Spinal cord (tissue), 10 donors: ENCODE measurements around the gene HAS3. TPM values are rescaled to one million over a fixed set of nuclear protein-coding genes. Genes with fewer than 3 reads are reported as not detected.

ENCODE experiments used
- DNase-seq, 6 donors: peaks; one replicate each; pipeline versions ENCODE4 v3.0.0 to v3.0.0-alpha.2; 2013 to 2015; ENCODE audit warnings: low spot score in 6 of 6, low read depth in 4 of 6
- H3K27ac ChIP-seq: one replicate; pipeline ENCODE4 v1.5.1; 2013; ENCODE audit warnings: low read depth, low read length, control low read depth
- H3K27me3 ChIP-seq: one replicate; pipeline ENCODE4 v1.6.1; 2013; ENCODE audit warnings: low read length; ENCODE audit not compliant: control insufficient read depth, insufficient read depth
- H3K36me3 ChIP-seq: one replicate; pipeline ENCODE4 v1.6.1; 2013; ENCODE audit warnings: low read length; ENCODE audit not compliant: control insufficient read depth, insufficient read depth
- H3K4me1 ChIP-seq: one replicate; pipeline ENCODE4 v1.6.1; 2013; ENCODE audit warnings: low read length; ENCODE audit not compliant: control insufficient read depth, insufficient read depth
- H3K4me3 ChIP-seq: one replicate; pipeline ENCODE4 v1.5.1; 2013; ENCODE audit warnings: low read depth, low read length, control low read depth
- H3K9me3 ChIP-seq: one replicate; pipeline ENCODE4 v1.6.1; 2013; ENCODE audit warnings: low read length; ENCODE audit not compliant: control insufficient read depth, insufficient read depth
- WGBS: methylation state at CpG from one replicate; pipeline ENCODE4 v1.1.5; 2013; ENCODE audit warnings: missing lambda C conversion rate; ENCODE audit not compliant: insufficient coverage; 5-methylcytosine and 5-hydroxymethylcytosine counted together
- polyA plus RNA-seq, 2 donors: library from polyadenylated mRNA; unstranded; fragments of 120-200 nt; gene quantifications; one replicate each; pipeline ENCODE4 v1.2.1, GENCODE V29; 2013; ENCODE audit not compliant: insufficient read length in 2 of 2
- total RNA-seq, 2 donors: library from RNA; depleted of rRNA in 1 of 2; stranded (reverse); fragments of 120-200 nt in 1 of 2; fragments of >200 nt in 1 of 2; gene quantifications; one replicate each; pipeline versions ENCODE4 v1.2.3 to v1.2.4, GENCODE V29; 2013 to 2014
- donor health status: healthy.

Gene HAS3
- total and polyA plus RNA-seq, 4 donors, result 1.4 to 6.6 (median 3.7) TPM

DNA sequence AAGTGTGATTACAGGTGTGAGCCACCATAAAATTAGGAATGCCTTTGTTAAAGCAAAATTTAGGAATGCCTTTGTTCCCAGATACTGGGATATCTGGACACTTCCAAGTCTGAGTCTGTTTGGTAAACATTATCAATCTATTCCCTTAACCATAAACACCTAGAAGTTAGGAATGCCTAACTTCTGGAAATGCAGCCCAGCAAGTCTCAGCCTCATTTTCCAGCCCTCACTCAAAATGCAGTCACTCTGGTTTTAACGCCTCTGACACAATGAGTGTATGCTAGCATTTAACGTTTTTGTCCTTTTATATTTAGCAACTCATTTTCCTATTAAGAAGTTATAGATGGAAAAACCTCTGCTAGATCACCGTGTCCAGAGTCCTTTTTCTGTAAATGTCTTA lies 34.4 kb upstream of the HAS3 start:
- H3K36me3 ChIP-seq, result no peaks in the 10 kb centered on the region
- no peaks in the 10 kb centered on the region for H3K27me3 ChIP-seq
- no CpG with 5 or more reads among the region's 3 CpGs for WGBS

DNA sequence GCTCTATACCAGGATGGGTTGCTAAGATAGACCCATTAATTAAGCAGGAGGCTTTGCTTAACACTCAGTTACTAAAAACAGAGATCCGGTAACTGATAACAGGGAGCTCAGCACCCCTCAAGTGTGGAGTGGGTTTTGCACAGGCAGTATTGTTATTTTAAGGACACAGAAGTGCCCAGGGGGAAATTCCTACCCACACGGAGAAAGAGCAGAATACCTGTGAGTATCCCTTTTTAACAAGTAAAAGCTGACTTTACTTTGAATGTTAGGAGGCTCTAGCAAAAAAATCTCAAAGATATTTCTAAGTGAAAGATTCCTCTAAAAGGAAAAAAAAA lies 32.8 kb upstream of the HAS3 start:
- no peak for DNase-seq
- Histone ChIP-seq H3K4me3 (no peak overlapping the region), H3K27me3 (no peaks in the 10 kb centered on the region), H3K4me1 (peaks cover 4% of the 10 kb centered on the region), H3K9me3 (no peaks in the 10 kb centered on the region), H3K36me3 (no peaks in the 10 kb centered on the region), H3K27ac (no peak overlapping the region)
- WGBS, result 83% methylated on average over 1 of the region's 2 CpGs

More for the DNA sequence above, 34.4 kb upstream of the HAS3 start:
- Histone ChIP-seq H3K27ac (no peak overlapping the region), H3K9me3 (no peaks in the 10 kb centered on the region), H3K4me3 (no peak overlapping the region), H3K4me1 (peaks cover 4% of the 10 kb centered on the region)
- no peak for DNase-seq

DNA sequence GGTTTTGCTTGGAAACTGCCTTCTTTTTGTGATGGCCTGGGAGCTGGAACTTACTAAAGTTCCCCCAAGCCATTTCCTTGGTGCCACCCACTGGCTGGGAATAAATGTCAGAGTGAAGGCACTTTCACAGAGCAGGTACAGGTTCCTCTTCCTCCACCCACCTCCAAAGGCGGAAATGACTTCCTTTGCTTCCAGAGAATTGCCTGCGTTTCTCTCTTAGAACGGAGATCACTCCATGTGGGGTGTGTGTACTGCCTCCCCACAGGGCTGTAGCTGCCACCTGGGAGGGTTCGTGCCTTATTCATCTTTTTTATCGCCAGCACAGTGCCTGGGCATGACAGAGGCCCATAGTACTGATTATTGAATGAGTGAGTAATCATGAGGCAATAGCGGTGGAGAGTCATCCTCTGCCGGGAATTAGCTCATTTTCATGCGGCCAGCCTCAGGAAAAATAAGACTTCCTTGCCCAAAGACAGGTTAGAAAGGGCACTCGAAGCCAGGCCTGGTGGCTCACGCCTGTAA lies 32.2 kb upstream of the HAS3 start:
- Histone ChIP-seq H3K4me1 (peaks cover 4% of the 10 kb centered on the region), H3K27me3 (no peaks in the 10 kb centered on the region), H3K27ac (no peak overlapping the region), H3K4me3 (no peak overlapping the region), H3K9me3 (no peaks in the 10 kb centered on the region), H3K36me3 (no peaks in the 10 kb centered on the region)
- 72% methylated on average over 9 of the region's 10 CpGs for WGBS
- no peak for DNase-seq

DNA sequence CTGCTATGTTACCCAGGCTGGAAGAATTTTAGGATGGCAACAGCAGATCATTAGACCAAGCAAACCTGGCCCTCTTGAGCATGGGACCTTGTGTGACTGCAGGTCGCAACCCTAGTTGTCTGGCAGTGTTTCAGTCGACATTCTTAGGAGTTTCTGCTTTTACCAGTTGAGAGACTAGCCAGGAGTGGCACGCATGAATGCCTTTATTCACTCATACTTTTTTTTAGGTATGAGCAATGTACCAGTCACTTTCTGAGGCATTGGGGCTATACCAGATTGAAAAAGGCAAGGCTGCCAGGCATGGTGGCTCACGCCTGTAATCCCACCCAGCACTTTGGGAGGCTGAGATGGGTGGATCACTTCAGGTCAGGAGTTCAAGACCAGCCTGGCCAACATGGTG lies 28.2 kb upstream of the HAS3 start:
- no peaks in the 10 kb centered on the region for H3K9me3 ChIP-seq
- 70% methylated on average over 4 of the region's 4 CpGs for WGBS
- H3K27ac ChIP-seq, result no peak overlapping the region
- H3K36me3 ChIP-seq, result no peaks in the 10 kb centered on the region
- H3K27me3 ChIP-seq, result no peaks in the 10 kb centered on the region
- no peak overlapping the region for H3K4me3 ChIP-seq
- DNase-seq, result no peak
- peaks cover 4% of the 10 kb centered on the region for H3K4me1 ChIP-seq

DNA sequence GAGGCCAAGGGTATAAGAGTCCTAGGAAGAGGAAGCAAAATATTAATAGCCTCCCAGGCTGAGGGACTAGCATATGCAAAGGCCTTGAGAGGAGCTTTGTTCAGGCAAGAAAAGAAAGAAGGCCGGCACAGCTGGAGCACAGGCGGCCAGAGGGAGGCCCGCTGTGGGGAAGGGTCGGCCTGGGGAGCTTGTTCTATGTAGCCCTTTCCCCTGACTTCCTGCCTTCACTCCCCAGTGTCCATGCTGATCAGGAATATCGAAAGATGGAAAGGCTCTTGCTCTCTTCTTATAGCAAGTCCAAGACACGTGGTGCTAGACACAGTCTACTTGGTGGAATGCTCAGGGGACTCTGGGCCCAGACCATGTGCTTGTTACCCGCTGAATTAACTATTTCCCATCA lies 27.4 kb upstream of the HAS3 start:
- DNase-seq, result no peak
- Histone ChIP-seq H3K9me3 (no peaks in the 10 kb centered on the region), H3K27ac (no peak overlapping the region), H3K4me3 (no peak overlapping the region), H3K36me3 (peaks cover under 1% of the 10 kb centered on the region), H3K27me3 (no peaks in the 10 kb centered on the region), H3K4me1 (peaks cover 4% of the 10 kb centered on the region)
- WGBS, result 51% methylated on average over 3 of the region's 7 CpGs

DNA sequence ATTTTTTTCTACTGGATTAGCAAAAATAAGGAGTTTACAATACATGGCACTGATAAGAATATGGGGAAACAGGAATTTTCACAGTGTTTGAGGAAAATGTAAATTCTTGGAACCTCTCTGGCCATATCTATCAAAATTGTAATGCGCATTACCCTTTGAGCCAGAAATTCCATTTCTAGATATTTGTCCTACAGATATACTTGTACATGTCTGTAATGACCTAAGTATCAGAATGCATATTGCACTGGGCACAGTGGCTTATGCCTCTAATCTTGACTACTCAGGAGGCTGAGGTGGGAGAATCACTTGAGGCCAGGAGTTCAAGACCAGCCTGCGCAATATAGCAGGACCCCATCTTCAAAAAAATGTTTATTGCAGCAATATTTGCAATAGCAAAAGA lies 25.8 kb upstream of the HAS3 start:
- H3K27ac ChIP-seq, result no peak overlapping the region
- no peaks in the 10 kb centered on the region for H3K9me3 ChIP-seq
- H3K4me3 ChIP-seq, result no peak overlapping the region
- no peak for DNase-seq
- H3K36me3 ChIP-seq, result peaks cover 7% of the 10 kb centered on the region
- no peaks in the 10 kb centered on the region for H3K4me1 ChIP-seq
- H3K27me3 ChIP-seq, result no peaks in the 10 kb centered on the region
- no CpG with 5 or more reads among the region's 2 CpGs for WGBS

DNA sequence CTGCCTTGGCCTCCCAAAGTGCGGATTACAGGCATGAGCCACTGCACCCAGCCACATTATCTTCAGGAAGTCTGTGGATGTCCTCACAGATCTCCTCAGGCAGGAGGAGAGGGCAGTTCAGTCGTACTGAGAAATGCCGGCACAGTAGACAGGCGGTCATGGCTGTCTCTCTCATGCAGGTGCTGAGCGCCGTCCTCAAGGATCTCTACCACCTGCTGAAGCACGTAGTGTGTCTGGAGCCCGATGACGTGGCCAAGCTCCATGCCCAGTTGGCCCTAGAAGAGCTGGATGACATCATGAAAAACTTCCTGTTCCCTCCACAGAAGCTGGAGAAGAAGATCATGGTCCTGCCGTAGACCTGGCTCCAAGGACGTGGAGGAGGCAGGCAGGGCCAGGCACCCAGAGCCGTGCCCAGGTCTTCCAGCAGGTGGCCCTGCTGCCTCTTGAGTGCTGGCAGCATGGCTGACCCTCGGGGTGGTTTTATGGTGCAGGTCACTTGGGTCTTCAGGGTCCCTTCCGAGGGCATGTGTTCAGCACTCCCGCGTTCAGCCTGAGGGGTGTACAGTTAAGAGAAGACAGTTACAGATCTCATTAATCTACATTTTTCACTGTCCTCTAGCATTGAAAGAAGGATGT lies 22.0 kb upstream of the HAS3 start:
- no peak for DNase-seq
- H3K36me3 ChIP-seq, result peaks cover 19% of the 10 kb centered on the region
- H3K4me3 ChIP-seq, result no peak overlapping the region
- WGBS, result 93% methylated on average over 13 of the region's 16 CpGs
- no peaks in the 10 kb centered on the region for H3K27me3 ChIP-seq
- no peak overlapping the region for H3K27ac ChIP-seq
- no peaks in the 10 kb centered on the region for H3K9me3 ChIP-seq
- no peaks in the 10 kb centered on the region for H3K4me1 ChIP-seq

DNA sequence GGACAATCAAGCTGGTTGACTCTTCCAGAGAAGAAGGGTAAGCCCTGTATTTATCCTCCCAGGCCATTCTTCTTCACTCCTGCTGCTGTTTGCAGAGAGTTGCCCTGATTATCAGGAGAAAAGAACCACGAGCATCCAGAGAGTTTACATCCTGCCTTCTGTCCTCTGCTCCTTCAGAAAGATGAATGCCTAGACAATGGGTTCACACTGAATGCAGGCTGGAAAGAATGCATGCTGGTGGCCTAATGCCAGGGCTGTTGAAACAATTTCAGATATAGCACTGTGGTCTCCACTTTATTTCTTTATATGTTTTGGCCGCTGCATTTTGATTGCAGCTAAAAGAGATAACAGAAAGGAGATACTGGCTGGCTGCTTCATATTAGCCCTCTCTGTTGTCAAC lies 21.2 kb upstream of the HAS3 start:
- no peak for DNase-seq
- Histone ChIP-seq H3K27ac (no peak overlapping the region), H3K36me3 (peaks cover 19% of the 10 kb centered on the region), H3K27me3 (no peaks in the 10 kb centered on the region), H3K9me3 (no peaks in the 10 kb centered on the region), H3K4me1 (peaks cover 7% of the 10 kb centered on the region), H3K4me3 (no peak overlapping the region)
- WGBS, result 54% methylated on average over 2 of the region's 2 CpGs

DNA sequence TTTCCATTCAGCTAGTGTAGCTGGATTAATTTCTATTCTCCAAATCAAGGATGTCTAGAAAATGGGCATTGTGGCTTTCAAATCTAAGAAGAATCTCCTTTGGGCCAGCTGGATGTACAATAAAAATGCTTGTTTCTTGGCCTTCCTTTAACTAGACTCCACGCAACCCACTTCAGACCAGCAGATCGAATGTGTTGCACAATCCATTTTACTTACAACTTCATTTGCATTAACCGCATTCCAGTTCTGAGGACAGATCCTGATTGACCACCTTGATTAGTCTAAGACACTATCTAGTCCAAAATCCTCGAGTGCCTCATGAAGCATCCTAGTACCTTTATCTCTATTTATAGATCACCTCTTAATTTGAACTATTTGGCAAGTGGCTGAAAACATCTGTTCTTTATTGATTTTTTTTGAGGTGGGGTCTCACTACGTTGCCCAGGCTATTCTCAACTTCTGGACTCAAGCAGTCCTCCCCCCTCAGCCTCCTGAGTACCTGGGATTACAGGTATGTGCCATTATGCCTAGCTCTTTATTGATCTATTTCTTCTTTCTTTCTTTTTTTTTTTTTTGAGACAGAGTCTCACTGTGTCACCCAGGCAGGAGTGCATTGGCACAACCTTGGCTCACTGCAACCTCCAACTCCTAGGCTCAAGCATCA lies 20.3 kb upstream of the HAS3 start:
- Histone ChIP-seq H3K36me3 (peaks cover 22% of the 10 kb centered on the region), H3K9me3 (no peaks in the 10 kb centered on the region), H3K27ac (no peak overlapping the region), H3K27me3 (no peaks in the 10 kb centered on the region), H3K4me1 (peaks cover 15% of the 10 kb centered on the region), H3K4me3 (no peak overlapping the region)
- no peak for DNase-seq
- 97% methylated on average over 4 of the region's 5 CpGs for WGBS

DNA sequence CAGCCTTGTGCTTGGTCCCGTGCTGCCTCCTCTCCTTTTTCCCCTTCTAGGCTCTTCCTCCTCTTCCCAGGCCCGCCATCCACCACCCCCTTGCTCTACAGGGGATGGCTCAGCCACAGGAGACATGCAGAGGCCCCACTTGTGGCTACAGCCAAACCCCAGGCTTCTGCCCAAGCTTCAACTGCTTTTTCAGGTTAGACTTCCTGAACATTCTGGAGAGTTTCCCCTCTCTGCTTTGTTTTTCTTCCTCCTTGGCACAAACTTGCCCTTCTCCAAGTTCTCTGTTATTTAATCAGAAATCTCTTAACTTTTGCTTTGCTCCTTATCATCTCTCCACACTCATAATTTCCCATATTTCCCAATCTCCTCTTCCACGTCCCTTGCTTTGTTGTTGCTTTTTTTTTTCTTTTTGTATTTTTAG lies 18.3 kb upstream of the HAS3 start:
- Histone ChIP-seq H3K4me3 (no peak overlapping the region), H3K27ac (no peak overlapping the region), H3K4me1 (peaks cover 16% of the 10 kb centered on the region), H3K27me3 (no peaks in the 10 kb centered on the region), H3K36me3 (peaks cover 22% of the 10 kb centered on the region), H3K9me3 (no peaks in the 10 kb centered on the region)
- DNase-seq, result no peak
- 72% methylated on average over 2 of the region's 3 CpGs for WGBS
